Body of pancreas (tissue), 4 donors: Measurements from ENCODE around the gene P2RX7.

ENCODE experiments used
- CTCF ChIP-seq, 7 experiments: fragments of 450-650 bp in 4 of 7; fragments of 200-600 bp in 3 of 7; sonication (generic) in 3 of 7; IDR thresholded peaks; one replicate each; pipeline ENCODE4 v1.5.1; 2016 to 2019; ENCODE audit warnings: antibody characterized with exemption in 7 of 7
- POLR2A ChIP-seq, 3 donors: fragments of 450-650 bp; IDR thresholded peaks; one replicate each; pipeline ENCODE4 v1.6.1; 2016; ENCODE audit warnings: antibody characterized with exemption in 3 of 3, mild to moderate bottlenecking in 2 of 3

- TF ChIP-seq CTCF (IDR thresholded peaks at IDR 0.05) (no peak), POLR2A (IDR thresholded peaks at IDR 0.05) (no peak)
Measured at GRCh38 chr12:121172145-121172544, 39.5 kb downstream of the P2RX7 start.
